B cell (primary cell): ENCODE measurements around the gene DCBLD2.

Experiments used
- EZH2 ChIP-seq: IDR thresholded peaks from 2 replicates; pipeline ENCODE4 v1.6.1; 2012; ENCODE audit warnings: borderline replicate concordance, low read depth, mild to moderate bottlenecking, moderate library complexity, low read length; ENCODE audit not compliant: insufficient read depth, poor library complexity, severe bottlenecking
- TF ChIP-seq, protein P1 (sequence below): fragments of 200-600 bp; IDR thresholded peaks from one replicate; pipeline ENCODE4 v1.8.0; 2022; ENCODE audit warnings: antibody characterized with exemption, mild to moderate bottlenecking

DNA sequence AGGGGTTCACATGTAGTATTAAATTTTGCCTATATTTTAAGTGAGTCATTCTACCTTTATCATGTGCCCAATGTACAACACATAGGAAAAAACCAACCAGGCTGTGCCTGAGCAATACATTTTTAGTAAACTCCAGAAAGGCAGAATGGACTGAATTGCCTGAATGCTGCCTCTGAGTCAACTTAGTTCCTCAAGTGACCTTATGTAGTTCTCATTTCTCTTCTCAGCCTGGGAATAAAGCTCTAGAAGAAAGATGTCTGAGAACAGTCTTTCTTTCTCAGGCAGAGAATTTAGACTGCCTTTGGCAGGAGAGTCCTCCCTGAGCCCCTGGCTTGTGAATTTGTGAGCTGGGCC, 125.4 kb downstream of the DCBLD2 start:
- TF ChIP-seq, protein P1, sequence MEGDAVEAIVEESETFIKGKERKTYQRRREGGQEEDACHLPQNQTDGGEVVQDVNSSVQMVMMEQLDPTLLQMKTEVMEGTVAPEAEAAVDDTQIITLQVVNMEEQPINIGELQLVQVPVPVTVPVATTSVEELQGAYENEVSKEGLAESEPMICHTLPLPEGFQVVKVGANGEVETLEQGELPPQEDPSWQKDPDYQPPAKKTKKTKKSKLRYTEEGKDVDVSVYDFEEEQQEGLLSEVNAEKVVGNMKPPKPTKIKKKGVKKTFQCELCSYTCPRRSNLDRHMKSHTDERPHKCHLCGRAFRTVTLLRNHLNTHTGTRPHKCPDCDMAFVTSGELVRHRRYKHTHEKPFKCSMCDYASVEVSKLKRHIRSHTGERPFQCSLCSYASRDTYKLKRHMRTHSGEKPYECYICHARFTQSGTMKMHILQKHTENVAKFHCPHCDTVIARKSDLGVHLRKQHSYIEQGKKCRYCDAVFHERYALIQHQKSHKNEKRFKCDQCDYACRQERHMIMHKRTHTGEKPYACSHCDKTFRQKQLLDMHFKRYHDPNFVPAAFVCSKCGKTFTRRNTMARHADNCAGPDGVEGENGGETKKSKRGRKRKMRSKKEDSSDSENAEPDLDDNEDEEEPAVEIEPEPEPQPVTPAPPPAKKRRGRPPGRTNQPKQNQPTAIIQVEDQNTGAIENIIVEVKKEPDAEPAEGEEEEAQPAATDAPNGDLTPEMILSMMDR: no peak
- no peak for TF ChIP-seq EZH2
